RCC 7860 (cell line): ENCODE measurements around the gene RNF44.
"Not testable (repeated sequence)": the region's sequence is repeated elsewhere in the genome, so short reads cannot be mapped to it uniquely, and the experiment has no call there.

Source experiments
- DNase-seq: peaks from one replicate; pipeline ENCODE4 v3.0.0-alpha.2; 2015; ENCODE audit warnings: low spot score
- FAIRE-seq: peaks from 2 replicates; lab custom pipeline; 2012; peaks lifted over from hg19 to GRCh38; lab: Jason Lieb, UNC

The RNF44 gene

GRCh38 chr5:176521699-176522263, 15.4 kb downstream of the RNF44 start:
- FAIRE-seq: no peak

GRCh38 chr5:176521286-176521685, 15.9 kb downstream of the RNF44 start:
- FAIRE-seq: no peak
- DNase-seq: no peak

More at GRCh38 chr5:176521699-176522263, 15.4 kb downstream of the RNF44 start:
- no peak for DNase-seq

GRCh38 chr5:176519810-176520720, 17.1 kb downstream of the RNF44 start:
- FAIRE-seq (no peak), DNase-seq (no peak)

GRCh38 chr5:176517053-176517661, 20.0 kb downstream of the RNF44 start:
- FAIRE-seq (no peak), DNase-seq (no peak)

GRCh38 chr5:176515396-176515795, 21.8 kb downstream of the RNF44 start:
- FAIRE-seq: no peak

GRCh38 chr5:176514244-176514950, 22.8 kb downstream of the RNF44 start:
- FAIRE-seq (no peak), DNase-seq (no peak)

More at GRCh38 chr5:176515396-176515795, 21.8 kb downstream of the RNF44 start:
- no peak for DNase-seq

- DNase-seq (no peak), FAIRE-seq (no peak)
These were observed 23.4 kb downstream of the RNF44 start for GRCh38 chr5:176513788-176514187.

GRCh38 chr5:176508603-176509002, 28.6 kb downstream of the RNF44 start:
- no peak for FAIRE-seq
- DNase-seq: no peak

GRCh38 chr5:176507911-176508310, 29.3 kb downstream of the RNF44 start:
- no peak for DNase-seq
- FAIRE-seq: no peak

GRCh38 chr5:176503496-176503895, 33.7 kb downstream of the RNF44 start:
- FAIRE-seq: no peak
- DNase-seq: no peak

GRCh38 chr5:176501333-176501732, 35.9 kb downstream of the RNF44 start:
- FAIRE-seq: no peak
- DNase-seq: no peak

- FAIRE-seq (no peak), DNase-seq (no peak)
These were observed 36.7 kb downstream of the RNF44 start for GRCh38 chr5:176500511-176500910.

GRCh38 chr5:176499273-176499672, 37.9 kb downstream of the RNF44 start:
- no peak for FAIRE-seq
- DNase-seq: no peak

GRCh38 chr5:176497852-176498251, 39.4 kb downstream of the RNF44 start:
- FAIRE-seq (no peak), DNase-seq (no peak)

GRCh38 chr5:176492431-176492830, 44.8 kb downstream of the RNF44 start:
- no peak for FAIRE-seq
- DNase-seq: no peak

- DNase-seq (no peak), FAIRE-seq (no peak)
These were observed 45.3 kb downstream of the RNF44 start for GRCh38 chr5:176491901-176492300.

GRCh38 chr5:176491101-176491502, 46.1 kb downstream of the RNF44 start:
- FAIRE-seq: no peak
- DNase-seq: no peak

- no peak for FAIRE-seq
- DNase-seq: no peak
These were observed 46.9 kb downstream of the RNF44 start for GRCh38 chr5:176490301-176490700.

- FAIRE-seq: no peak
- DNase-seq: no peak
These were observed 48.1 kb downstream of the RNF44 start for GRCh38 chr5:176489077-176489476.

- not testable (repeated sequence) for DNase-seq, FAIRE-seq
These were observed 50.0 kb downstream of the RNF44 start for GRCh38 chr5:176487160-176487559.

- DNase-seq (no peak), FAIRE-seq (no peak)
These were observed 50.9 kb downstream of the RNF44 start for GRCh38 chr5:176486189-176486757.
